Measurements from ENCODE around the gene GDPGP1. TPM values are rescaled to one million over a fixed set of nuclear protein-coding genes. Genes with fewer than 3 reads are reported as not detected.

The GDPGP1 gene
- total and polyA plus RNA-seq, 9 of the 15 experiments (the other 6 are each of a cell fraction or from before 2014, with no cell fraction given): 0.78 to 6.1 (median 2.8) TPM

- TF ChIP-seq FOS (IDR thresholded peaks at IDR 0.05; ENCODE audit: extremely low read depth, insufficient read length): no peak
- TF ChIP-seq, protein P1, sequence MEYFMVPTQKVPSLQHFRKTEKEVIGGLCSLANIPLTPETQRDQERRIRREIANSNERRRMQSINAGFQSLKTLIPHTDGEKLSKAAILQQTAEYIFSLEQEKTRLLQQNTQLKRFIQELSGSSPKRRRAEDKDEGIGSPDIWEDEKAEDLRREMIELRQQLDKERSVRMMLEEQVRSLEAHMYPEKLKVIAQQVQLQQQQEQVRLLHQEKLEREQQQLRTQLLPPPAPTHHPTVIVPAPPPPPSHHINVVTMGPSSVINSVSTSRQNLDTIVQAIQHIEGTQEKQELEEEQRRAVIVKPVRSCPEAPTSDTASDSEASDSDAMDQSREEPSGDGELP (CRISPR knock-in tag; IDR thresholded peaks at IDR 0.05; ENCODE audit: borderline replicate concordance): peak; percentile 14; the same call in 1 of the 2 replicates
- 0 out of 2 replicates have a peak, but pooled peaks have one; percentile 60 for TF ChIP-seq STAT6 (CRISPR knock-in tag; IDR thresholded peaks at IDR 0.05)
- no peak for TF ChIP-seq CBX8 (IDR thresholded peaks at IDR 0.05; ENCODE audit: borderline replicate concordance, extremely low read depth, low read depth, low read length, poor library complexity, severe bottlenecking)
- TF ChIP-seq CTCF (IDR thresholded peaks at IDR 0.05 in 2 of 3, conservative IDR thresholded peaks at IDR 0.05 in 1 of 3; ENCODE audit: insufficient read depth in 2 of 3, low read depth in 1 of 3, low read length in 3 of 3): peak in 2 of 3 experiments; percentile 2 to 8; a peak in 1 of 6 replicates
- 0 out of 2 replicates have a peak, but pooled peaks have one; percentile 7 for TF ChIP-seq MBD2 (IDR thresholded peaks at IDR 0.05; ENCODE audit: borderline replicate concordance, low read depth)
- TF ChIP-seq VEZF1 (CRISPR knock-in tag; IDR thresholded peaks at IDR 0.05): peak; percentile 97
- TF ChIP-seq GTF2E2 (tag; IDR thresholded peaks at IDR 0.05): 0 out of 2 replicates have a peak, but pooled peaks have one; percentile 4
- no peak for TF ChIP-seq FOXM1 (IDR thresholded peaks at IDR 0.05; ENCODE audit: low read depth)
- TF ChIP-seq FOXM1 (CRISPR knock-in tag; IDR thresholded peaks at IDR 0.05; ENCODE audit: low read depth): peak; percentile 54; the same call in 1 of the 2 replicates
- TF ChIP-seq FOXK2 (conservative IDR thresholded peaks at IDR 0.05 in 1 of 2, IDR thresholded peaks at IDR 0.05 in 1 of 2; ENCODE audit: low read depth in 2 of 2): peak; percentile 57 to 60
- no peak for TF ChIP-seq OTX1 (CRISPR knock-in tag; IDR thresholded peaks at IDR 0.05)
- 0 out of 2 replicates have a peak, but pooled peaks have one; percentile 19 for TF ChIP-seq ARID4B (CRISPR knock-in tag; IDR thresholded peaks at IDR 0.05)
These were observed 49.0 kb upstream of the GDPGP1 start (continued) for GRCh38 chr15:90184786-90185704.

Measured in K562 (cell line).